ENCODE results near the gene GKN1.

GKN1 gene

DNA sequence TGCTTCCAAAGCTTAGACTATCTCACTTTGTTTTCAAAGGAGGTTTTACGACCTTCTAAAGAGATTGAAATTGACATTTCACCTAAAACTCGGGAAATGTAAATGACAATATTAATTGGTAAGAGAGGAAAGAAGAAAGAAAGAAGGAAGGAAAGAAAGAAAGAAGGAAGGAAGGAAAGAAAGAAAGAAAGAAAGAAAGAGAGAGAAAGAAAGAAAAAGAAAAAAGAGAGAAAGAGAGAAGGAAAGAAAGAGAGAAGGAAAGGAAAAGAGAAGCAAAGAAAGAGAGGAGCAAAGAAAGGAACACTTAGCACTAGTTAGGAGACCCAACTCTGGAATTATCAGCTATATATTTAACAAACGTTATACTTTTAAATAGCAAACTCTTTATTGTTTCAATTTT is 3.7 kb downstream of the GKN1 start:
- Histone ChIP-seq H3K27ac (no peak overlapping the region), H3K4me3 (no peak overlapping the region), H3K9me3 (no peaks in the 10 kb centered on the region), H3K36me3 (no peaks in the 10 kb centered on the region), H3K27me3 (no peaks in the 10 kb centered on the region), H3K4me1 (peaks cover 0 to 10% (median 0%) of the 10 kb centered on the region in 4 donors)
- intact Hi-C loops (cut with DNase I; ENCODE audit: low total_unique reads) = no loop called here
- DNase-seq = no peak
- TF ChIP-seq, protein P1, sequence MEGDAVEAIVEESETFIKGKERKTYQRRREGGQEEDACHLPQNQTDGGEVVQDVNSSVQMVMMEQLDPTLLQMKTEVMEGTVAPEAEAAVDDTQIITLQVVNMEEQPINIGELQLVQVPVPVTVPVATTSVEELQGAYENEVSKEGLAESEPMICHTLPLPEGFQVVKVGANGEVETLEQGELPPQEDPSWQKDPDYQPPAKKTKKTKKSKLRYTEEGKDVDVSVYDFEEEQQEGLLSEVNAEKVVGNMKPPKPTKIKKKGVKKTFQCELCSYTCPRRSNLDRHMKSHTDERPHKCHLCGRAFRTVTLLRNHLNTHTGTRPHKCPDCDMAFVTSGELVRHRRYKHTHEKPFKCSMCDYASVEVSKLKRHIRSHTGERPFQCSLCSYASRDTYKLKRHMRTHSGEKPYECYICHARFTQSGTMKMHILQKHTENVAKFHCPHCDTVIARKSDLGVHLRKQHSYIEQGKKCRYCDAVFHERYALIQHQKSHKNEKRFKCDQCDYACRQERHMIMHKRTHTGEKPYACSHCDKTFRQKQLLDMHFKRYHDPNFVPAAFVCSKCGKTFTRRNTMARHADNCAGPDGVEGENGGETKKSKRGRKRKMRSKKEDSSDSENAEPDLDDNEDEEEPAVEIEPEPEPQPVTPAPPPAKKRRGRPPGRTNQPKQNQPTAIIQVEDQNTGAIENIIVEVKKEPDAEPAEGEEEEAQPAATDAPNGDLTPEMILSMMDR (IDR thresholded peaks at IDR 0.05) = no peak

DNA sequence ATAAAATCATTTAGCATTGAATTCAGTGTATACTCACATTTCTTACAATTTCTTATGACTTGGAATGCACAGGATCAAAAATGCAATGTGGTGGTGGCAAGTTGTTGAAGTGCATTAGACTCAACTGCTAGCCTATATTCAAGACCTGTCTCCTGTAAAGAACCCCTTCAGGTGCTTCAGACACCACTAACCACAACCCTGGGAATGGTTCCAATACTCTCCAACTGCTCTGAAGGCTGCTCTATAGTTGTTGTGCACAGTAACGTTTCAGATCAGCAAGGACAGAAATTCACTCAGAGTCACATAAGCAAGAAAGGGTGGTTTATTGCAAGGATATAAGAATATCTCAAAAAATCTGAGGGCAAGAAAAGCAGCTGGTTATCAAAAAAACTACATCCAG is 6.5 kb downstream of the GKN1 start:
- DNase-seq = no peak
- Histone ChIP-seq H3K4me3 (no peak overlapping the region), H3K36me3 (no peaks in the 10 kb centered on the region), H3K9me3 (no peaks in the 10 kb centered on the region), H3K4me1 (no peaks in the 10 kb centered on the region), H3K27me3 (no peaks in the 10 kb centered on the region), H3K27ac (no peak overlapping the region)
- TF ChIP-seq, protein P1 (IDR thresholded peaks at IDR 0.05) = no peak
- intact Hi-C loops (cut with DNase I; ENCODE audit: low total_unique reads) = no loop called here

DNA sequence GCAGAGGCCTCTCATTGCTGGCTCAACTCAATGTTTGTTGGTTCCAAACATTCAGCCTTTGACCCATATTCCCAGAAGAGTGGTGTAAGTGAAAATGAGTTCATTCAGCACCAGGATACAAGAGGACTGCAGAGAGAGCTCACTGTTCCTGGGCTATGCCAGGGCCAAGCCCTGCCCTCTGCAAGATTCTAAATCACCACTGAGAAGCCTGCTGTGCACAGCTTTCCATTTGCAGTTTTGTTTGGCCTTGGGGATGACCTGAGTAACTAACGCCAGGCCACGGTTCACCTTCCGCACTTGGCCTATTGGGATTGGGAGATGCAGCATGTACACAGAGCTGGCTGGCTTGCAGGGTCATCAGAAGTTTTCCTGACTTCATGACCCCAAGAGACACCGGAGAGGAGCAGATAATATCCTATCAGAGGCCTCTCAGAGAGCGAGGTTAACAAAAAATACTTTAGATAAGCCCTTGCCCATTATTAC is 12.6 kb downstream of the GKN1 start:
- Histone ChIP-seq H3K36me3 (no peaks in the 10 kb centered on the region), H3K9me3 (no peaks in the 10 kb centered on the region), H3K4me1 (no peaks in the 10 kb centered on the region), H3K27me3 (no peaks in the 10 kb centered on the region), H3K4me3 (no peak overlapping the region), H3K27ac (no peak overlapping the region)
- TF ChIP-seq, protein P1 (IDR thresholded peaks at IDR 0.05) = no peak
- no peak for DNase-seq
- intact Hi-C loops (cut with DNase I; ENCODE audit: low total_unique reads) = no loop called here

DNA sequence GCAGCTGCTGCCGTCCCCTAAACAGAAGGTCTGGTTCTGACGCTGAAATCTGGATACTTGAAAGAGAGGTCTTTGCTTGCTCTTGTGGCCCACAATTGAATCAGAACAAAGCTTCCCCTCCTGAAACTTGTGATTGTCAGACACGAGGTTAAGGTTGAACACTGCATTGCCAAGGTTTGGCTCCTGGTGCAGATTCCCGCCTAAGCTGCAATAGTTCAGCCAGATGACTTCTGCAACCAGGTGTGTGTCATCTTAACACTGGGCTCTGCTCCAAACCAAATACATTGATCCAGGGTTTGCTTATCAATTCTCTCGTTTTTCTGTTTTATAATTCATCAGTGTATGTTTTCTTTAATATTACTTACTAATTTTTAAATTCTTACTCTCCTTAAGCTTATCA is 14.6 kb downstream of the GKN1 start:
- H3K27me3 ChIP-seq = no peaks in the 10 kb centered on the region
- H3K4me3 ChIP-seq = no peak overlapping the region
- H3K9me3 ChIP-seq = no peaks in the 10 kb centered on the region
- no peaks in the 10 kb centered on the region for H3K4me1 ChIP-seq
- no peak overlapping the region for H3K27ac ChIP-seq
- TF ChIP-seq, protein P1 (IDR thresholded peaks at IDR 0.05) = no peak
- H3K36me3 ChIP-seq = no peaks in the 10 kb centered on the region
- no peak for DNase-seq
- intact Hi-C loops (cut with DNase I; ENCODE audit: low total_unique reads) = no loop called here

DNA sequence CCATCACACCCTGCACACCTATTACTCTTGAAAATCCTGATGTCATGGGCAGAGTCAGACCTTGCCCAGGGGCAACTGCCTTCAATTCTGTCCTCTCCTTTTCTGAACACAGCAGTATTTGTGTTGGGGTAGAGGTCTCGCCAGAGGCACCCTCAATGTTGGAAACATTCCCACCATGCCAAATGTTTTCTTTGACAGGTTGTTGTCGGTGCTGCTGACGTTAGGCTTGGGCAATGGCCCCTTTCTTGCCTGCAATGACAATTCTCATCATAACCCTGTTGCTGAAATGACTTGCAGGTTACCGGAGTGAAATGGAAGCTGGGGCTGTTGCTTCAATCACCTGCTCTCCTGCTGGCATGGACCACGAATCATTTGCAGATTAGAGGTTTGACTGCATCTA is 17.9 kb downstream of the GKN1 start:
- intact Hi-C loops (cut with DNase I; ENCODE audit: low total_unique reads) = no loop called here
- Histone ChIP-seq H3K27me3 (no peaks in the 10 kb centered on the region), H3K27ac (no peak overlapping the region), H3K9me3 (no peaks in the 10 kb centered on the region), H3K4me1 (peaks cover 0 to 16% (median 3%) of the 10 kb centered on the region in 4 donors), H3K36me3 (no peaks in the 10 kb centered on the region), H3K4me3 (no peak overlapping the region)
- TF ChIP-seq, protein P1 (IDR thresholded peaks at IDR 0.05) = no peak
- no peak for DNase-seq

DNA sequence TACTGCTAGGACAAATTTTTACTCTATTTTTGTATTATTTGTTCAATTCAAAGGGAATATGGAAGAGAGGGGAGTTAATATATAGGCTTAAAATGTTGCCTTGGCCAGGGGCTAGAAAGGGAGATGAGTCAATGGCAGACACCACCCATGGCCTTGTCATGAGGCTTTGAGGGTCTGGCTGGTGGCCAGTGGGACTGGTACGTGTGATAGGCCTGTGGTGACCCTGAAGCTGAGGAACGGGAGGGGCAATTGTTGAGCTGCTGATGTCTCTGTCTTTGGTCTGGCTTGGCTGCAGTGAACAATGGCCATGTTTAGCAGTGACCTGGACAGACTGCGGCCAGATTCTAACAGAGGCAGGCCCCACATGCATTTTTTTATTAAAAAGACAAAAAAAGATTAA is 18.5 kb downstream of the GKN1 start:
- H3K9me3 ChIP-seq = no peaks in the 10 kb centered on the region
- H3K27me3 ChIP-seq = no peaks in the 10 kb centered on the region
- no peak for DNase-seq
- TF ChIP-seq, protein P1 (IDR thresholded peaks at IDR 0.05) = no peak
- H3K36me3 ChIP-seq = no peaks in the 10 kb centered on the region
- H3K4me3 ChIP-seq = no peak overlapping the region
- intact Hi-C loops (cut with DNase I; ENCODE audit: low total_unique reads) = no loop called here
- H3K4me1 ChIP-seq = peaks cover 0 to 16% (median 3%) of the 10 kb centered on the region in 4 donors
- H3K27ac ChIP-seq = no peak overlapping the region
